IMR-90 (cell line): ENCODE data around the gene HERC4. TPM values are rescaled to one million over a fixed set of nuclear protein-coding genes. Genes with fewer than 3 reads are reported as not detected.

Source experiments
- ATAC-seq: fragments of 200-7000 bp; cut with Tn5 transposase; 2 replicates; pipeline ENCODE4 v1.9.1; 2020; ENCODE audit warnings: low read depth, mild to moderate bottlenecking, moderate library complexity
- BruUV-seq: library from RNA; stranded (reverse); fragments of 400-500 nt; replicated peaks from 2 replicates; lab custom pipeline; 2021; lab: Mats Ljungman, UMichigan
- CTCF ChIA-PET: fragments of 300-600 bp; formaldehyde crosslinking; extraction: SDS; loops from one replicate; lab custom pipeline; 2021; ENCODE audit warnings: antibody characterized with exemption; lab: Yijun Ruan, JAX
- POLR2A ChIA-PET: fragments of 300-600 bp; sonication (Branson Sonifier 250); formaldehyde crosslinking; loops from one replicate; lab custom pipeline; 2022; ENCODE audit warnings: antibody characterized with exemption; ENCODE audit not compliant: unreplicated experiment; lab: Charles Lee
- DNase-seq: peaks from one replicate; pipeline ENCODE4 v3.0.0; 2013
- H2AFZ ChIP-seq: replicated peaks from 2 replicates; pipeline ENCODE3; 2013; ENCODE audit warnings: low read length, mild to moderate bottlenecking; ENCODE audit not compliant: poor library complexity
- H2AK5ac ChIP-seq: 2 replicates; pipeline ENCODE4 v1.6.1; 2013; ENCODE audit warnings: low read depth, low read length, inconsistent platforms
- H2AK9ac ChIP-seq: replicated peaks from 2 replicates; pipeline ENCODE3; 2013; ENCODE audit warnings: mild to moderate bottlenecking, low read depth, low read length, moderate library complexity; ENCODE audit not compliant: poor library complexity
- H2BK120ac ChIP-seq: 2 replicates; pipeline ENCODE4 v1.6.1; 2013; ENCODE audit warnings: low read depth, low read length, inconsistent platforms
- H2BK15ac ChIP-seq: 3 replicates; pipeline ENCODE4 v1.6.1; 2013; ENCODE audit warnings: low read depth, low read length, inconsistent platforms
- H2BK20ac ChIP-seq: 2 replicates; pipeline ENCODE4 v1.6.1; 2013; ENCODE audit warnings: low read depth, mild to moderate bottlenecking, inconsistent platforms, low read length, moderate library complexity
- H2BK5ac ChIP-seq: 2 replicates; pipeline ENCODE4 v1.6.1; 2013; ENCODE audit warnings: mild to moderate bottlenecking, low read depth, low read length, inconsistent platforms; ENCODE audit not compliant: poor library complexity, severe bottlenecking
- H3K14ac ChIP-seq: replicated peaks from 2 replicates; pipeline ENCODE4 v1.6.1; 2013; ENCODE audit warnings: low read depth, low read length, inconsistent platforms
- H3K18ac ChIP-seq: 2 replicates; pipeline ENCODE4 v1.6.1; 2013; ENCODE audit warnings: low read depth, low read length, control low read depth
- H3K23ac ChIP-seq: 2 replicates; pipeline ENCODE4 v1.6.1; 2013; ENCODE audit warnings: low read depth, low read length, inconsistent platforms
- H3K27ac ChIP-seq: 2 replicates; pipeline ENCODE4 v1.5.1; 2013; ENCODE audit warnings: mild to moderate bottlenecking, control low read depth, low read length; ENCODE audit not compliant: insufficient read depth
- H3K27me3 ChIP-seq: 2 replicates; pipeline ENCODE4 v1.6.1; 2013; ENCODE audit warnings: low read length; ENCODE audit not compliant: control insufficient read depth, insufficient read depth
- H3K36me3 ChIP-seq: 2 replicates; pipeline ENCODE4 v1.6.1; 2013; ENCODE audit warnings: low read length, mixed read lengths; ENCODE audit not compliant: control insufficient read depth, insufficient read depth
- H3K4ac ChIP-seq: 2 replicates; pipeline ENCODE4 v1.6.1; 2013; ENCODE audit warnings: low read depth, low read length, inconsistent platforms
- H3K4me1 ChIP-seq: 2 replicates; pipeline ENCODE4 v1.6.1; 2013; ENCODE audit warnings: low read length, mixed read lengths; ENCODE audit not compliant: control insufficient read depth, insufficient read depth
- H3K4me2 ChIP-seq: 2 replicates; pipeline ENCODE4 v1.6.1; 2013; ENCODE audit warnings: low read depth, mild to moderate bottlenecking, control low read depth, low read length, moderate library complexity
- H3K4me3 ChIP-seq: 2 replicates; pipeline ENCODE4 v1.5.1; 2013; ENCODE audit warnings: low read depth, mild to moderate bottlenecking, control low read depth, low read length, moderate library complexity; ENCODE audit not compliant: insufficient read depth
- H3K56ac ChIP-seq: 2 replicates; pipeline ENCODE4 v1.6.1; 2013; ENCODE audit warnings: low read length, inconsistent platforms; ENCODE audit not compliant: insufficient read depth; ENCODE audit errors: extremely low read depth
- H3K79me1 ChIP-seq, 2 experiments: 2 replicates each; pipeline ENCODE4 v1.6.1; 2013; ENCODE audit warnings: low read length in 2 of 2, inconsistent platforms in 1 of 2, low read depth in 1 of 2
- H3K9ac ChIP-seq: 2 replicates; pipeline ENCODE4 v1.6.1; 2013; ENCODE audit warnings: low read depth, low read length, control low read depth
- H3K9me1 ChIP-seq: 2 replicates; pipeline ENCODE4 v1.6.1; 2013; ENCODE audit warnings: low read length, inconsistent platforms; ENCODE audit not compliant: insufficient read depth
- H3K9me3 ChIP-seq: 2 replicates; pipeline ENCODE4 v1.6.1; 2013; ENCODE audit warnings: low read length; ENCODE audit not compliant: control insufficient read depth, insufficient read depth
- H4K20me1 ChIP-seq: 2 replicates; pipeline ENCODE4 v1.6.1; 2013; ENCODE audit warnings: low read length, inconsistent platforms; ENCODE audit not compliant: insufficient read depth
- H4K5ac ChIP-seq: 2 replicates; pipeline ENCODE4 v1.6.1; 2013; ENCODE audit warnings: mild to moderate bottlenecking, low read depth, low read length, control low read depth
- H4K8ac ChIP-seq, 2 experiments: 2 replicates each; pipeline ENCODE4 v1.6.1; 2013; ENCODE audit warnings: low read depth in 2 of 2, low read length in 2 of 2, control low read depth in 1 of 2, inconsistent platforms in 1 of 2
- H4K91ac ChIP-seq: 2 replicates; pipeline ENCODE4 v1.6.1; 2013; ENCODE audit warnings: low read depth, low read length, inconsistent platforms; ENCODE audit not compliant: insufficient read depth
- SMC3 ChIP-seq: fragments of 150-350 bp; IDR thresholded peaks from 2 replicates; pipeline ENCODE4 v1.6.1; 2016; ENCODE audit warnings: low read depth, mild to moderate bottlenecking, antibody characterized with exemption, low read length, moderate library complexity
- WGBS, 2 experiments: methylation state at CpG; one replicate each; pipeline versions ENCODE4 v1.1.5 to v1.1.7; 2013; ENCODE audit warnings: missing lambda C conversion rate in 2 of 2; ENCODE audit not compliant: insufficient read length in 1 of 2; ENCODE audit errors: extremely low coverage in 2 of 2; 5-methylcytosine and 5-hydroxymethylcytosine counted together
- dilution Hi-C: fragments of 300-500 bp; cut with HindIII; formaldehyde crosslinking; loops from one replicate; pipeline ENCODE4 v1.14.3; 2018; ENCODE audit warnings: low sequenced_read_pairs; ENCODE audit not compliant: unreplicated experiment
- in situ Hi-C: fragments of 300-500 bp; cut with MboI; formaldehyde crosslinking; loops from 3 replicates; pipeline ENCODE4 v1.14.3; 2019; ENCODE audit warnings: low sequenced_read_pairs, inconsistent platforms, mixed read lengths
- intact Hi-C: fragments of 100-400 bp; cut with micrococcal nuclease; formaldehyde crosslinking; loops from 2 replicates; pipeline ENCODE4 v1.10.0; 2022
- polyA plus RNA-seq, 3 experiments: library from polyadenylated mRNA; depleted of rRNA; stranded (reverse); fragments of >200 nt; gene quantifications; 2 replicates each; pipeline ENCODE4 v1.2.3, GENCODE V29; 2012; ENCODE audit warnings: low replicate concordance in 1 of 3
- total RNA-seq: library from RNA; depleted of rRNA; stranded (reverse); fragments of >200 nt; gene quantifications from 2 replicates; pipeline ENCODE4 v1.2.3, GENCODE V29; 2012

HERC4 gene
- total and polyA plus RNA-seq, 2 of the 4 experiments (the other 2 are of a cell fraction) = 66.6 to 92.8 TPM

GRCh38 chr10:67933199-67933598 is 141.9 kb downstream of the HERC4 start:
- Histone ChIP-seq H3K79me1 (peaks cover 10 to 19% of the 10 kb centered on the region in 2 experiments; a peak in 2 of 4 replicates), H3K18ac (no peak overlapping the region), H3K56ac (no peak overlapping the region), H4K8ac (no peak overlapping the region), H3K4ac (no peak overlapping the region), H3K14ac (no peak overlapping the region), H2AFZ (no peak overlapping the region), H3K36me3 (peaks cover 34% of the 10 kb centered on the region), H3K4me1 (peaks cover 1% of the 10 kb centered on the region; the same call in 1 of the 2 replicates), H2BK5ac (no peak overlapping the region), H3K9ac (no peak overlapping the region), H2AK9ac (no peak overlapping the region), H3K9me3 (no peaks in the 10 kb centered on the region), H2AK5ac (no peak overlapping the region), H3K27me3 (no peaks in the 10 kb centered on the region), H2BK120ac (no peak overlapping the region), H4K20me1 (no peaks in the 10 kb centered on the region), H3K23ac (no peak overlapping the region), H3K9me1 (no peaks in the 10 kb centered on the region), H4K91ac (no peak overlapping the region), H3K27ac (no peak overlapping the region), H2BK20ac (no peak overlapping the region), H4K5ac (no peak overlapping the region), H2BK15ac (no peak overlapping the region), H3K4me2 (no peak overlapping the region), H3K4me3 (no peak overlapping the region)
- dilution Hi-C loops (no loop called here), in situ Hi-C loops (no loop called here), intact Hi-C loops (no loop called here)
- BruUV-seq = no TSS peak
- no CpG with 5 or more reads among the region's 2 CpGs for WGBS, 2 experiments
- POLR2A ChIA-PET = no interaction called here
- no peak for TF ChIP-seq SMC3
- CTCF ChIA-PET = no interaction called here
- ATAC-seq (no peak), DNase-seq (no peak)
